Muscle of back (tissue), 11 donors: ENCODE data around the gene RPL13. TPM values are rescaled to one million over a fixed set of nuclear protein-coding genes. Genes with fewer than 3 reads are reported as not detected.

Experiments used
- DNase-seq, 3 donors: peaks; one replicate each; pipeline versions ENCODE4 v3.0.0 to v3.0.0-alpha.2; 2013
- polyA plus RNA-seq, 10 donors: library from polyadenylated mRNA; unstranded; fragments of 120-200 nt; gene quantifications; one replicate each; pipeline ENCODE4 v1.2.1, GENCODE V29; 2013; ENCODE audit not compliant: insufficient read length in 10 of 10

RPL13 gene
- polyA plus RNA-seq, 10 donors = 2,542 to 4,784 (median 3,744) TPM

DNA sequence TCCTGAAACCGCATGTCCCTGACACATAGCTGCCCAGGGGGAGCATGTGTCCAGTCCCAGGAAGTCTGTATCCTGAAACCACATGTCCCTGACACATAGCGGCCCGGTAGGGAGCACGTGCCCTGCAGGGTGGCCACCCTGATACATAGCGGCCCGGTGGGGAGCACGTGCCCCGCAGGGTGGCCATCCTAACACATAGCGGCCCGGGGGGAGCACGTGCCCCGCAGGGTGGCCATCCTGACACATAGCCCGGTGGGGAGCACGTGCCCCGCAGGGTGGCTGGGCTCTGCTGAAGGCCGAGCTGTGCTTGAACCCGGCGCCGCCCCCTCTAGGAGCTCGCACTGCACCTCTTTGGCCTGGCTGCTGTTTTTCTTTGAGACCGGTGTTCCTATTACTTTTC, 18.7 kb upstream of the RPL13 start:
- DNase-seq = no peak

DNA sequence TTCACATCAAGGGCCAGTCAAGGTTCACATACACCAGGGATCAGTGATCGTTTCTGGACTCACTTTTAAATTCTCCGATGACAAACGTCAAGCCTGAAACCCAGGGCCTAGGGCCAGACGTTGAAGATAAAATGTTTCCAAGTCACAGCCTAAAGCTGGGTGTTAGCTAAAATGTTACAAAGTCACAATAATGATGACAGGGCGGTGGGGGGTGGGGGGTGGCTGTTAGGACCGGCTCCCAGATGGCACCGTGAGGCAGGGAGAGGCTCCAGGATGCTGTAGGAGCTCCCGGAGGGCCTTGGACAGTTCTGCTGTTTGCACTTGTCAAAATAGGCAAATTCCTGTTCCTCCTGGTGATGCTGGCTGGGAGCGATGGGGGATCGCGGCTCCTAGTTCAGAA, 16.4 kb upstream of the RPL13 start:
- no peak for DNase-seq

DNA sequence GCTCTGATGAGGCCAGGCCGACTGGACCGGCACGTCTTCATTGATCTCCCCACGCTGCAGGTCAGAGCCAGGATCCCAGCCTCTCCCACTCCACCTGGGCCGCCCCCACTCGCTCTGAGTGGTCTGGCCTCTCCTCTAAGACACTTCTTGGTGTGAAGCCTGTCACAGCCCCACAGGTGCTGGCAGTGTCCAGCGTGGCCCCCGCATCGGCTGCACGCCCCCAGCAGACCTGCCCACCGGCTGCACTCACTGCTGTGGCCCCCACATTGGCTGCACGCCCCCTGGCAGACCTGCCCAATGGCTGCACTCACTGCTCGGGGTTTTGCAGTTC, 15.8 kb upstream of the RPL13 start:
- DNase-seq = no peak

DNA sequence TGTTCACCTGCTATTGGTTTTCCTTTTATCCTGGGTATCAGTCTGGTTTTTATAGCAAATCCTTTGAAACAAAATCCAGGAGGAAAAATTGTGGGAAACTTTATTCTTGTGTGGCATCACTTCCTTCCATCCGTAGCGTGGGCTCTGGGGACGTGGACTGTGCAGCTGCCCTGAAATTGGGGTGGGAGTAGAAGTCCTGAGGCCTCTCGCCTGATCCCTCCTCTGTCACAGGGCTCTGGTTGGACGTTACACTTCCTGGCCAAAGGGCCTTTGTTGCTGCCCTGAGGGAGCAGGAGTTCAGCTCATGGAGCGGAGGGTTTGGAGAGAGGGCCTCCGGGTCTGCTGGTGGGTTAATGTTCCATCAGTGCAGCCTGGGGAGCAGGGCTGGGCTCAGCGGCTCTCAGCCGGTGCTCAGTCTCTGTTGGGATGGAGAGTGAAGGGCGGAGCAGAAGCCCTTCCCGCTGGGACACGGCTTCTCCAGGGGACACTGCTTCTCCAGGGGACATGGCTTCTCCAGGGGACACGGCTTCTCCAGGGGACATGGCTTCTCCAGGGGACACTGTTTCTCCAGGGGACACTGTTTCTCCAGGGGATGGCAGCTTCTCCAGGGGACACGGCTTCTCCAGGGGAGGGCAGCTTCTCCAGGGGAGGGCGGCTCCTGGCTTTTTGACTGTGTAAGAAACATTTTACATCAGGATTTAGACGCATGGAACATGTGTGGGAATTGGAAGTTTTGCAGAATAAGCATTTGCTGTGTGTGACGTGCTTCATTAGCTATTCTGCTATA, 15.2 kb upstream of the RPL13 start:
- no peak for DNase-seq

DNA sequence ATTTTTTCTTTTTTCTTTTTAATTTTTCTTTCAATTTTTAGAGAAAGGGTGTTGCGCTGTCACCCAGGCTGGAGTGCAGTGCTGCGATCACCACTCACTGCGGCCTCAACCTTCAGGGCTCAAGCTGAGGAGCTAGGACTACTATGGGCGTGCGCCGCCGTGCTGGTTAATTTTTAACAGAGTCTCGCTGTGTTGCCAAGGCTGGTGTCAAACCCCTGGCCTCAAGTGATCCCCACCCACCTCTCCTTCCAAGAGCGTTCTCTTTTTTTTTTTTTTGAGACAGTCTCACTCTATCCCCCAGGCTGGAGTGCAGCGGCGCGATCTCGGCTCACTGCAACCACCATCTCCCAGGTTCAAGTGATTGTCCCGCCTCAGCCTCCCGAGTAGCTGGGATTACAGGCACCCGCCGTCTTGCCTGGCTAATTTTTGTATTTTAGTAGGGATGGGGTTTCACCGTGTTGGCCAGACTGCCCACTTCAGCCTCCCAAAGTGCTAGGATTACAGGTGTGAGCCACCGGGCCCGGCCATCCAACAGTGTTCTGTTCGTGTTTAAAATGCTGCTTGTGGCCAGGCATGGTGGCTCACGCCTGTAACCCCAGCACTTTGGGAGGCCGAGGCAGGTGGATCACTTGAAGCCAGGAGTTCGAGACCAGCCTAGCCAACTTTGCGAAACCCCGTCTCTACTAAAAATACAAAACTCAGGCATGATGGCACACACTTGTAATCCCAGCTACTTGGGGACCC, 14.5 kb upstream of the RPL13 start:
- no peak for DNase-seq

DNA sequence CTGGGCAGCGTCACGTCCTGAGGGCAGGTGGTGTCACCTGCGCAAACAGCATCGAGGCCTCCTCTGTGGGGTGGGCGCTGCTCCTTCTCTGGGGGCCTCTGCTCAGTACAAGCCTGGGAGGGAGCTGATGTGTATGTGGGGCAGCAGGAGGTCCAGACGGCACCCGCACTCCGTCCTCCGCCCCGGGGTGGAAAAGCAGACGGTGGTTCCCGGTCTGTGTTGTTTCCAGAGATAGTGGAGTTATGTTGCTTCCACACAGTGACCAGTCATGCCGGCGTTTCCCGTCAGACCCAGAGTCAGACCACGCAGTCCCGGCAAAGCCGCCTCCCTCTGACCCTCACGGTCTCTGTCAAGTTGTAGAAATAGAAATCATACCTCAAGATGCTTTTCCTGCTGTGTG, 13.7 kb upstream of the RPL13 start:
- no peak for DNase-seq

DNA sequence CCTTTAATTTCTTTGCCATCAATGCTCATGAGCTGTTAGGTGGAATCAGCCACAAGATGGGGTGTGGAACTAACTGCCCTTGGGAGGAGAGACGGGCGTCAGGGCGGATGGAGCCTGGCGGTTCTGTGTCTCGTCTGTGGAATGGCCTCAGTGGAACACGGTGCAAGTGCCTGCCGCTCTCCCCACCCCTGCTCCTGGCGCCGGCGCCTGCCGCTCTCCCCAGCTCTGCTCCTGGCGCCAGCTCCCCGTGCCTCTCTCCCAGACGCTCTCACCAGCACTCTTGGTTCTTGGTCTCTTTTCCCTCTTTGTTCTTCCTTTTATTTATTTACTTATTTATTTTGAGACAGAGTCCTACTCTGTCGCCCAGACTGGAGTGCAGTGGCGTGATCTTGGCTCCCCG, 13.2 kb upstream of the RPL13 start:
- no peak for DNase-seq

DNA sequence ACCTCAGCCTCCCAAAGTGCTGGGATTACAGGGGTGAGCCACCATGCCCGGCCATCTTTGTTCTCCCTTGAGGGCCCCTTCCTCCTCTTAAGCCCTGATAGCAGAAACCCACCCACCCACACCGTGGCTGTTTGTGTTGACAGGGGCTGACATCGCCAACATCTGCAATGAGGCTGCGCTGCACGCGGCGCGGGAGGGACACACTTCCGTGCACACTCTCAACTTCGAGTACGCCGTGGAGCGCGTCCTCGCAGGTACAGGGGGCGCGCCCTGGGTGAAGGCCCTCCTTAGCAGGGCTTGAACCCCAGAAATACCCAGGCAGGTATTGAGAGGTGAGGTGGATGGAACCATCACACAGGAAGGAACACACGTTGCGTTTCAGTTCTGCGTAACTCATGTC, 12.6 kb upstream of the RPL13 start:
- no peak for DNase-seq

DNA sequence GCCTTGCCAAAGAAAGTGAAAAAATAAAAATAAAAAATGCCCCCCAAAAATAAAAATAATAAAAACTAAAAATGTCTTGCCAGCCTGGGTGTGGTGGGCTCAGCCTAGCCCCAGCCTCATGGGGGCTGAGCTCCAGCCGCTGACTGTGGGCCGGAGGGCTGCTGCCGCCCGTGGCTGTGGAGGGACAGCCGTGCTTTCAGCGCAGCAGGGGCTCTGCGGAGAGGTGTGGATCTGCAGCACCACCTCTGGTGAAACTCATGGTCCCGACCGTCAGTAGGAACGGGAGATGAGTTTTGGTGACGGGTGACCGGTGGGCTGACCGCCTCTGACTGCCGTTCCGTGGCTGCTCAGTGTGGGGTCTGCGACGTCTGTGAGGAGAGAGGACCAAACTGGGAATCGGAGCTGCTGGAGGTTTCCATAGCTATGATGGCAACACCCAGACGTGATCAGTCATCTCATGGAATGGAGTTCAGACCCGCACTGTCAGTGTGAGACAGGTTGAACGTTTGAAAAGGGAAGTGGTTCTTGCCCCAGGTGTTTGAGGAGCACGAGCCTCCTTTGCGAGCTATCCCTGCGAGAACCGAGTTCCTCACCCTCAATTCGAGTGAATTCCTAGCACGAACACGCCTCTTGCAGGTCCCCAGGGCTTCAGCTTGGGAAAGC, 12.0 kb upstream of the RPL13 start:
- no peak for DNase-seq

DNA sequence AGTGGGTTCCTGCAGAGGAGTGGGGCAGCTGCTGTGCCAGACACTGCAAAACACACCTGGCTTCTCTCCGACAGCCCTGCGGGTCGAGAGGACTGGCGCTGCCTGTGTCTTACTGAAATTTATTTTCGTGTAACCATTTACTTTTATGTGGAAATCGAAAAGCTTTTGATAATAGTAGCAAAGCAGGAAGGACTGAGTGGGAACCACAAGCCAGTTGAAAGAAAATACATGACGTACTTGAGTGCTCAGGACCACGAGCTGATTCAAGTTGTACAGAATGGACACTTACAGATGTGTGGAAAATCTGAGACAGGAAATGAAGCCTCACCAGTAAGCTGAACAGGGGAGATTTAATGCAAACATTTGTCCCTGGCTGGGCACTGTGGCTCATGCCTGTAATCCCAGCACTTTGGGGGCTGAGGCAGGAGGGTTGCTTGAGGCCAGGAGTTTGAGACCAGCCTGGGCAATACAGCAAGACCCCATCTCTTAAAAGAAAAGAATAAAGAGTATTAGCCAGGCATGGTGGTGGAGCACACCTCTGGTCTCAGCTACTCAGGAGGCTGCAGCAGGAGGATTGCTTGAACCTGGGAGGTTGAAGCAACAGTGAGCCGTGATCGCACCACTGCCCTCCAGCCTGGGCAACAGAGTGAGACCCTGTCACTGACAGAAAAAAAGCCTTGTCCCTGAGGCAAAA, 11.3 kb upstream of the RPL13 start:
- DNase-seq = no peak

DNA sequence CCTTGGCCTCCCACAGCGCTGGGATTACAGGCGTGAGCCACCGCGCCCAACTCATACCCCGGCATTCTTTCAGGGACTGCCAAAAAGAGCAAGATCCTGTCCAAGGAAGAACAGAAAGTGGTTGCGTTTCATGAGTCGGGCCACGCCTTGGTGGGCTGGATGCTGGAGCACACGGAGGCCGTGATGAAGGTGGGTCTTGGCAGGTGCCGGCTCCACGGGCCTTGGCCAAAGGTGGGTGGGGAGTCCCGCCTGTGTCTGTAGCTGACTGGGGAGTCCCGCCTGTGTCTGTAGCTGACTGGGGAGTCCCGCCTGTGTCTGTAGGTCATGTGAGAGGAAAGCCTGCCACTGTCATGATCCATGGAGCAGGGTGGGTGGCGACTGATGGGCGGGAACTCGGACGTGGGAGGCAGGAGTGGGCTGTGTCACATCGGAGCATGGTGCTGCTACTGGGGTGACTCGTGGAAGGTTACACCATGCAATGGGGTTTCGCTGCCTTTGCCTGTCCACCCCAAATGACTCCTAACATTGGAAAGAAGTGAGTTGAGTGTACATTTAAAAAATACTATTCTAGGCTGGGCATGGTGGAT, 10.0 kb upstream of the RPL13 start:
- DNase-seq = no peak

DNA sequence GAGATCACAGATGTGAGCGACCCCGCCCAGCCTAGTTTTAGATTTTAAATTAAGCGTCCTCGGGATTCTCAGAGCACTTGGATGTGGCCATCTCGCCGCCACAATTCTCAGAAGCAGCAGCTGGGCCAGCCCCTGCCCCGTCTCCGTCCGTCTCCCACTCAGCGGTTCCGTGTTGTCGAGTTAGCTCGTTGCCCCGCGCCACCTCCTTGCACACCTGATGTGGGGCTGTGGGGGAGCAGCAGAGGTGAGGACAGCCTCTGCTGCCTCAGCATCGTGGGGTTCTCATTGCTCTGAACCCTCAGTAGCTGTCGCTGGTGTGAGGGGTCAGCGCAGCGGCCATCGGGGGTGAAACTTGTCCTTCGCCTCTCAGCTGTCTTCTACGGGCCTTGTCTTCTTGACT, 8.2 kb upstream of the RPL13 start:
- no peak for DNase-seq

DNA sequence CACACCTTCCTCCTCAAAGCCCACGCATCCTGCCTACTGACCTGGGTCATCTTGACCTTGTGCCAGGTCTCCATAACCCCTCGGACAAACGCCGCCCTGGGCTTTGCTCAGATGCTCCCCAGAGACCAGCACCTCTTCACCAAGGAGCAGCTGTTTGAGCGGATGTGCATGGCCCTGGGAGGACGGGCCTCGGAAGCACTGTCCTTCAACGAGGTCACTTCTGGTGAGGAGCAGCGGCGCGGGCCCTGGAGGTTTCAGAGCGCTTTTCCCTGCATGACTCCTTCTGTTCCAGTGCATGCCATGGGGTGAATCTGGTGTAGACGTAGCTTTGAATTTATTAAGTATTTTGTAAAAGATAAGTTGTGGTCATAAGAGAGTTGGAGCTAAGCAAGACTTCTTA, 7.6 kb upstream of the RPL13 start:
- DNase-seq = no peak

DNA sequence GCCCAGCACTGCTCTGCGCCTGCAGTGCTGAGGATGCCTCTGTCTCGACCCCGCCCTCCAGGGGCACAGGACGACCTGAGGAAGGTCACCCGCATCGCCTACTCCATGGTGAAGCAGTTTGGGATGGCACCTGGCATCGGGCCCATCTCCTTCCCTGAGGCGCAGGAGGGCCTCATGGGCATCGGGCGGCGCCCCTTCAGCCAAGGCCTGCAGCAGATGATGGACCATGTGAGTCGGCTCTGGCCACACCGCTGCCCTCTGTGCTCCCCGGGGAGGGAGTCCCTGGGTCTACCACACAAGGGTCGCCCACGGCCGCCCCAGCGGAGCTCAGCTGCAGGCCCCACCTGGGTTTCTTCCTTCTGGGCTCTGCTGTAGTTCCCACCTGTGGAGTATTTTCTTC, 6.7 kb upstream of the RPL13 start:
- no peak for DNase-seq

DNA sequence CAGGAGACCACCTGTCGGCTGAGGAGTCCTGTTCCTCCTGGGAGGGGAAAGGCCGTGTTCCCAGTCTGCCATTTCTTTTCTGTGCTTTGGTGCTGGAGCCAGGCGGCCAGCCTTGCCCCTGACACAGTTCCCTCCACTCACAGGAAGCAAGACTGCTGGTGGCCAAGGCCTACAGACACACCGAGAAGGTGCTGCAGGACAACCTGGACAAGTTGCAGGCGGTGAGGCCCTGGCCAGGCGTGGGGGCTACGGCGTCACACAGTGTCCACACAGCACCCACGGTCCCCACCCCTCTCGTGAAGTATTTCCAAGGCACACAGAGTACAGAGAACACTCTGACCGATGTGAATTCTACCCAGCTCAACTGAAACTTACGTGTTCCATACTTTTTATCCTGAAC, 6.1 kb upstream of the RPL13 start:
- no peak for DNase-seq

DNA sequence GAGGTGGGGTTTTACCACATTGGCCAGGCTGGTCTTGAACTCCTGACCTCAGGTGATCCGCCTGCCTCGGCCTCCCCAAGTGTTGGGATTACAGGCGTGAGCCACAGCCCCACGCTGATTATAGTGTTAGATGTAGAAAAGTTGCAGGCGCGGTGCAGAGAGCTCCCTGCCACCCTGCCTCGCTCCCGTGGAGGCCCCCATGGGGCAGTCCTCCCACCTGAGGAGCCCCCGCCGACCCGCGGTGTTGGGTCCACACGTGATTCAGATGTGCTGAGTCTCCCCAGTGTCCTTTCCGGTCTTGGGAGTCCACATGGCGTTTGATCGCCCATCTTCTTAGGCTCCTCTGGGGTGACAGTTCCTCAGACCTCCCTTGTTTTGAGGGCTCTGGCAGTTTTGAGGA, 5.2 kb upstream of the RPL13 start:
- no peak for DNase-seq

DNA sequence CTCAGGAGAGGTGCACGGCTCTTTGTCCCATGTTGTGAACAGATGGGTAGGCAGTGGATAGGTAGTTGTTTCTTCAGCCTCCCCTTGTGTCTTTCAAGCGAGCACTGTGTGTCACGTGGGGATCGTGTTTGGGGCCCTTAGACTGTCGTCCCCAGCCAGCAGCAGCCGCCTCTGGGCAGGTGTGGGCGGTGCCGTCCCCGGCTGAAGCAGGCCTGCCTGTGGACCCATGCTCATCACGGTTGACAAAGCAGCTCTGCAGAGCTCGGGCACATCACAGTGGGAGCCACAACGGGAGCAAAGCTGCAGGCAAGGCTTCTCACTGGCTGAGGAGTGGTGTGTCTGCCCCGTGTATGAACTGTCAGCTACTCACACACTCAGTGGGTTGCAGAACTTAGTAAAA, 4.7 kb upstream of the RPL13 start:
- no peak for DNase-seq

DNA sequence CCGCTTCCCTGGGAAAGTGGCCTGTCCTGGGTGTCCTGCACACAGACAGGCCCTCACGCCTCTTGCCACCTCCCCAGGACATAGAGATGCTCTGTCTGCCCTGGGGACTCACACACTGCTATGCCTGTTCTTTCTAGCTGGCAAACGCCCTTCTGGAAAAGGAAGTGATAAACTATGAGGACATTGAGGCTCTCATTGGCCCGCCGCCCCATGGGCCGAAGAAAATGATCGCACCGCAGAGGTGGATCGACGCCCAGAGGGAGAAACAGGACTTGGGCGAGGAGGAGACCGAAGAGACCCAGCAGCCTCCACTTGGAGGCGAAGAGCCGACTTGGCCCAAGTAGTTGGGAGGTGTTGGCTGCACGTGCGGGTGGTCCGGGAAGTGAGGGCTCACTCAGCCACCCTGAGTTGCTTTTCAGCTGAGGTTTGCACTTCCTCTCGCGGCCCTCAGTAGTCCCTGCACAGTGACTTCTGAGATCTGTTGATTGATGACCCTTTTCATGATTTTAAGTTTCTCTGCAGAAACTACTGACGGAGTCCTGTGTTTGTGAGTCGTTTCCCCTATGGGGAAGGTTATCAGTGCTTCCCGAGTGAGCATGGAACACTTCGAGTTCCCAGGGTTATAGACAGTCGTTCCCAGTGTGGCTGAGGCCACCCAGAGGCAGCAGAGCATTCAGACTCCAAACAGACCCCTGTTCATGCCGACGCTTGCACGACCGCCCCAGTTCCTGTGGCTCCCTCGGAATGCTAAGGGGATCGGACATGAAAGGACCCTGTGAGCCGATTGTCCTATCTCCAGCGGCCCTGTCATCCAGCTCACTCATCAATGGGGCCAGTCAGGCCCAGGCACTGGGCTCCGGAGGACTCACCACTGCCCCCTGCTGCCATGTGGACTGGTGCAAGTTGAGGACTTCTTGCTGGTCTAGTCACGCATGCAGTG, 3.5 kb upstream of the RPL13 start:
- DNase-seq = peak; percentile 45 to 81 (median 62)

DNA sequence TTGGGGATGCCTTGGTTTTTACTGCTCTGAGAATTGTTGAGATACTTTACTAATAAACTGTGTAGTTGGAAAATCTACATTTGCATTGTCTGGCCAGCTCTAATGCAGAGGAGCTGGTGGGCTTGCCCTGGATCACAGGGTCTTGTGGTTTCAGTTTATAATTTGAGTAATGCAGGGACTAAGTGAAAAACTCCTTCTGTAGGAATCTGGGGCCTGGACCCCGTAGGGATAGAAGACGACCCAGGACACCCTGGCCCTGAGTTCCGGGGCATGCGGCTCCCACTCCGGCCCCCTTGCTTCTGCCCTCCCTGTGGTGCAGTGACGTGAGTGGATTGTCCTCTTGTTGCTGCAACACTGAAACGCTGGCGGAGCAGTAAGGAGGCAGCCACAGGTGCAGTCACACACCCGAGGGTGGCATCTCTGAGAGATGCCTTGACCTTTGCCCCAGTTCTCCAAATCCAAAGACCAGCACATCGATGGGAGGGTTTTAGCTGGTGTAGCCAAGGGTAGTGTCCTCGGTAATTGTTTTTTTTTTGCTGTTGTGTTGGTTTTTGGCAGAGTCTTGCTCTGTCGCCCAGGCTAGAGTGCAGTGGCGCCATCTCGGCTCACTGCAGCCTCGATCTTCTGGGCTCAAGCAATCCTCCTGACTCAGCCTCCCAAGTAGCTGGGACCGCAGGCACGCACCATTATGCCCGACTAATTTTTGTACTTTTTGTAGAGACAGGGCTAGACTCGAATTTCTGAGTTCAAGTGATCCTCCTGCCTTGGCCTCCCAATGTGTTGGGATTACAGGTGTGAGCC, 2.6 kb upstream of the RPL13 start:
- no peak for DNase-seq
